HG03354 (cell line): ENCODE data around the gene PCCA.

Experiments used
- ATAC-seq: cut with Tn5 transposase; IDR thresholded peaks from one replicate; pipeline ENCODE4 v1.9.1; 2021; ENCODE audit warnings: mild to moderate bottlenecking; ENCODE audit not compliant: unreplicated experiment, poor library complexity, severe bottlenecking

Gene PCCA

GRCh38 chr13:100438059-100438788 lies 349.3 kb downstream of the PCCA start:
- no peak for ATAC-seq

- ATAC-seq: no peak
These were observed 350.5 kb downstream of the PCCA start for GRCh38 chr13:100439247-100439970.

- no peak for ATAC-seq
These were observed 352.0 kb downstream of the PCCA start for GRCh38 chr13:100440751-100441425.

GRCh38 chr13:100442095-100442832 lies 353.4 kb downstream of the PCCA start:
- ATAC-seq: no peak

GRCh38 chr13:100443278-100443997 lies 354.5 kb downstream of the PCCA start:
- no peak for ATAC-seq

- no peak for ATAC-seq
These were observed 355.1 kb downstream of the PCCA start for GRCh38 chr13:100443998-100444328.

- ATAC-seq: no peak
These were observed 358.9 kb downstream of the PCCA start for GRCh38 chr13:100447831-100448230.

GRCh38 chr13:100451923-100452322 lies 363.0 kb downstream of the PCCA start:
- no peak for ATAC-seq

GRCh38 chr13:100454876-100455275 lies 366.0 kb downstream of the PCCA start:
- ATAC-seq: no peak

- no peak for ATAC-seq
These were observed 369.8 kb downstream of the PCCA start for GRCh38 chr13:100458673-100459072.

GRCh38 chr13:100459747-100460146 lies 370.9 kb downstream of the PCCA start:
- ATAC-seq: no peak

GRCh38 chr13:100460266-100460665 lies 371.4 kb downstream of the PCCA start:
- ATAC-seq: no peak

- no peak for ATAC-seq
These were observed 371.9 kb downstream of the PCCA start for GRCh38 chr13:100460791-100461190.

GRCh38 chr13:100461309-100462030 lies 372.6 kb downstream of the PCCA start:
- no peak for ATAC-seq

- ATAC-seq: no peak
These were observed 375.1 kb downstream of the PCCA start for GRCh38 chr13:100464006-100464405.

GRCh38 chr13:100465558-100465957 lies 376.7 kb downstream of the PCCA start:
- no peak for ATAC-seq

- no peak for ATAC-seq
These were observed 382.1 kb downstream of the PCCA start for GRCh38 chr13:100470866-100471505.

- no peak for ATAC-seq
These were observed 384.2 kb downstream of the PCCA start for GRCh38 chr13:100473087-100473486.
